ENCODE measurements around the gene CELSR2.

GRCh38 chr1:109292364-109292763, 43.0 kb downstream of the CELSR2 start:
- TF ChIP-seq CTCF (IDR thresholded peaks at IDR 0.05) (no peak), EZH2 (IDR thresholded peaks at IDR 0.05; ENCODE audit: borderline replicate concordance, insufficient read depth, low read depth, low read length, poor library complexity, severe bottlenecking) (no peak)

All from B cell (primary cell).